ENCODE data around the gene PIK3CA.

- TF ChIP-seq CTCF (IDR thresholded peaks at IDR 0.05) (no peak), POLR2A (IDR thresholded peaks at IDR 0.05) (no peak)
Observed at GRCh38 chr3:179100652-179101051, 47.5 kb upstream of the PIK3CA start.

Measured in esophagus squamous epithelium (tissue), 4 donors.